ENCODE measurements around the gene CLEC4F. TPM values are rescaled to one million over a fixed set of nuclear protein-coding genes. Genes with fewer than 3 reads are reported as not detected.

Gene CLEC4F
- total and polyA plus RNA-seq, 4 donors = 0.03 to 0.25 (median 0.19) TPM; not detected in 1

- TF ChIP-seq, protein P1, sequence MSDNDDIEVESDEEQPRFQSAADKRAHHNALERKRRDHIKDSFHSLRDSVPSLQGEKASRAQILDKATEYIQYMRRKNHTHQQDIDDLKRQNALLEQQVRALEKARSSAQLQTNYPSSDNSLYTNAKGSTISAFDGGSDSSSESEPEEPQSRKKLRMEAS (IDR thresholded peaks at IDR 0.05) = no peak
- no peak for TF ChIP-seq YY1 (IDR thresholded peaks at IDR 0.05)
- no peak for TF ChIP-seq TAF1 (conservative IDR thresholded peaks at IDR 0.05)
- no peak for TF ChIP-seq RAD21 (IDR thresholded peaks at IDR 0.05)
Observed at GRCh38 chr2:70852824-70853223, 32.4 kb upstream of the CLEC4F start (continued).

- 58% methylated on average over 4 of the region's 4 CpGs for WGBS
- Histone ChIP-seq H3K27me3 (ENCODE audit: control insufficient read depth in 4 of 4, insufficient read depth in 4 of 4, low read length in 3 of 4) (peaks cover 0 to 2% (median under 1%) of the 10 kb centered on the region in 4 donors), H3K9me3 (ENCODE audit: control insufficient read depth in 4 of 4, low read length in 3 of 4) (no peaks in the 10 kb centered on the region), H3K27ac (ENCODE audit: low read depth in 1 of 2, low read length in 2 of 2) (no peak overlapping the region), H3K9ac (ENCODE audit: low read depth in 1 of 2, low read length in 2 of 2) (no peak overlapping the region), H3K4me1 (ENCODE audit: control insufficient read depth in 4 of 4, insufficient read depth in 4 of 4, low read length in 3 of 4) (no peaks in the 10 kb centered on the region), H3K4me3 (ENCODE audit: low read depth in 1 of 3, low read length in 3 of 3) (no peak overlapping the region), H3K36me3 (ENCODE audit: control insufficient read depth in 4 of 4, insufficient read depth in 3 of 4, low read depth in 1 of 4, low read length in 3 of 4) (no peaks in the 10 kb centered on the region)
- TF ChIP-seq NR2F2 (IDR thresholded peaks at IDR 0.05) (no peak), HNF4G (IDR thresholded peaks at IDR 0.05) (no peak), JUND (IDR thresholded peaks at IDR 0.05) (no peak), YY1 (IDR thresholded peaks at IDR 0.05) (no peak), REST (IDR thresholded peaks at IDR 0.05) (no peak), FOXA2 (IDR thresholded peaks at IDR 0.05) (no peak), ZBTB33 (IDR thresholded peaks at IDR 0.05) (no peak)
- TF ChIP-seq, protein P2, sequence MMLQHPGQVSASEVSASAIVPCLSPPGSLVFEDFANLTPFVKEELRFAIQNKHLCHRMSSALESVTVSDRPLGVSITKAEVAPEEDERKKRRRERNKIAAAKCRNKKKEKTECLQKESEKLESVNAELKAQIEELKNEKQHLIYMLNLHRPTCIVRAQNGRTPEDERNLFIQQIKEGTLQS (IDR thresholded peaks at IDR 0.05) = no peak
- DNase-seq (ENCODE audit: low spot score) = no peak
Observed at GRCh38 chr2:70851704-70852103, 31.3 kb upstream of the CLEC4F start.

- no peak for DNase-seq (ENCODE audit: low spot score)
- peaks cover 0 to 2% (median under 1%) of the 10 kb centered on the region in 4 donors for H3K27me3 ChIP-seq (ENCODE audit: control insufficient read depth in 4 of 4, insufficient read depth in 4 of 4, low read length in 3 of 4)
- H3K4me3 ChIP-seq (ENCODE audit: low read depth in 1 of 3, low read length in 3 of 3) = no peak overlapping the region
- 40% methylated on average over 2 of the region's 2 CpGs for WGBS
- TF ChIP-seq FOXA1 (IDR thresholded peaks at IDR 0.05) = no peak
- TF ChIP-seq SP1 (IDR thresholded peaks at IDR 0.05) = no peak
- no peak for TF ChIP-seq REST (IDR thresholded peaks at IDR 0.05)
- TF ChIP-seq NR2F2 (IDR thresholded peaks at IDR 0.05) = no peak
- TF ChIP-seq ZBTB33 (IDR thresholded peaks at IDR 0.05) = no peak
- TF ChIP-seq RAD21 (IDR thresholded peaks at IDR 0.05) = no peak
- TF ChIP-seq GABPA (IDR thresholded peaks at IDR 0.05 in 1 of 2, conservative IDR thresholded peaks at IDR 0.05 in 1 of 2) = no peak
- no peak for TF ChIP-seq HNF4G (IDR thresholded peaks at IDR 0.05)
- TF ChIP-seq TAF1 (conservative IDR thresholded peaks at IDR 0.05) = no peak
- no peak for TF ChIP-seq JUND (IDR thresholded peaks at IDR 0.05)
- TF ChIP-seq RXRA (IDR thresholded peaks at IDR 0.05) = no peak
- no peak for TF ChIP-seq CTCF (IDR thresholded peaks at IDR 0.05; ENCODE audit: low read depth, low read length, missing input control)
- no peak for TF ChIP-seq EGR1 (IDR thresholded peaks at IDR 0.05; ENCODE audit: low read depth in 2 of 2)
- H3K27ac ChIP-seq (ENCODE audit: low read depth in 1 of 2, low read length in 2 of 2) = no peak overlapping the region
- H3K36me3 ChIP-seq (ENCODE audit: control insufficient read depth in 4 of 4, insufficient read depth in 3 of 4, low read depth in 1 of 4, low read length in 3 of 4) = no peaks in the 10 kb centered on the region
- no peak overlapping the region for H3K9ac ChIP-seq (ENCODE audit: low read depth in 1 of 2, low read length in 2 of 2)
- no peaks in the 10 kb centered on the region for H3K4me1 ChIP-seq (ENCODE audit: control insufficient read depth in 4 of 4, insufficient read depth in 4 of 4, low read length in 3 of 4)
- no peaks in the 10 kb centered on the region for H3K9me3 ChIP-seq (ENCODE audit: control insufficient read depth in 4 of 4, low read length in 3 of 4)
Observed at GRCh38 chr2:70850925-70851324, 30.5 kb upstream of the CLEC4F start.
